Dedifferentiated amniotic fluid mesenchymal stem cell (primary cell): ENCODE results near the gene LIMCH1.

Experiments used
- DNase-seq: peaks from one replicate; pipeline ENCODE4 v3.0.0-alpha.2; 2016; ENCODE audit errors: extremely low spot score

LIMCH1 gene

GRCh38 chr4:41568363-41568762 is 30.4 kb downstream of the LIMCH1 start:
- no peak for DNase-seq

- no peak for DNase-seq
Observed at GRCh38 chr4:41569961-41570360, 32.0 kb downstream of the LIMCH1 start.

GRCh38 chr4:41571422-41571821 is 33.5 kb downstream of the LIMCH1 start:
- no peak for DNase-seq

DNA sequence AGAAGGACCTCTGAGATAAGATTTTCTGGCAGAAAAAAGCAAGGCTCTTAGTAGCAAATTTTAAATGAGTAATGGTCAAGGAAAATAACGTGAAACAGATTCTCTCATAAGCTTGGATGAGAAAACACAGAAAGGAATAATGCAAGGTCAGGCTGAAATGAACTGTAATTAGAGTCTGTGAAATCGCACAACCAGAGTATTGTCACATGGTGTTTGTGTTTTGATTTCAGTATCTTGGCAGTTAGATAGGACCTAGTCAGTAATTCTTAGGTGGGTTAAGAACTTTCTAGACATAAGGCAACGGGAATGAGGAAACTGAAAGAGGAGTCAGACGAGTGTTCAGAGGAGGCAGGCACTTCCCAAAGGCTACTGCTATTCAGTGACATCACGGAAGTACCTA is 34.6 kb downstream of the LIMCH1 start:
- no peak for DNase-seq

- no peak for DNase-seq
Observed at GRCh38 chr4:41572956-41573355, 35.0 kb downstream of the LIMCH1 start.

GRCh38 chr4:41573502-41574001 is 35.6 kb downstream of the LIMCH1 start:
- no peak for DNase-seq

- no peak for DNase-seq
Observed at GRCh38 chr4:41575207-41575606, 37.2 kb downstream of the LIMCH1 start.

GRCh38 chr4:41575665-41576064 is 37.7 kb downstream of the LIMCH1 start:
- DNase-seq: no peak

- no peak for DNase-seq
Observed at GRCh38 chr4:41579043-41579442, 41.1 kb downstream of the LIMCH1 start.

- no peak for DNase-seq
Observed at GRCh38 chr4:41579526-41579925, 41.6 kb downstream of the LIMCH1 start.

DNA sequence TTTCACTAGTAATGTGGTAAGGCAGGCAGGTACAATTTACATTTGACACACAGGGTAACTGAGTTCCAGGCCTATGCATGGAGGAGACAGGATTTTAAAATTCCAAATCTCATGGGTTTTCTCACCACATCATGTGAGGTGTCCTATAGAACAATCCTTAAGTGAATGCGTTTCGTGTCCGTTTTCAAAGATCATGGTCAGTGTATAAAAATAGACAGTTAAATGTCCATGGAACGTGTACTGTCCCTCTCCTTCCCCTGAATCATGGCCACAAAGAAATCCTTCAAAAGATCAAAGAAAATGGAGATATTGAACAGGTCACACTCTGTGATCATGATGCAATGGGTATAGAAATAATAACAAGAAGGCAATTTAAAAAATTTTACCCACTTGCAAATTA is 42.0 kb downstream of the LIMCH1 start:
- no peak for DNase-seq

GRCh38 chr4:41586675-41587225 is 48.8 kb downstream of the LIMCH1 start:
- DNase-seq: no peak

- DNase-seq: no peak
Observed at GRCh38 chr4:41587286-41587685, 49.3 kb downstream of the LIMCH1 start.

DNA sequence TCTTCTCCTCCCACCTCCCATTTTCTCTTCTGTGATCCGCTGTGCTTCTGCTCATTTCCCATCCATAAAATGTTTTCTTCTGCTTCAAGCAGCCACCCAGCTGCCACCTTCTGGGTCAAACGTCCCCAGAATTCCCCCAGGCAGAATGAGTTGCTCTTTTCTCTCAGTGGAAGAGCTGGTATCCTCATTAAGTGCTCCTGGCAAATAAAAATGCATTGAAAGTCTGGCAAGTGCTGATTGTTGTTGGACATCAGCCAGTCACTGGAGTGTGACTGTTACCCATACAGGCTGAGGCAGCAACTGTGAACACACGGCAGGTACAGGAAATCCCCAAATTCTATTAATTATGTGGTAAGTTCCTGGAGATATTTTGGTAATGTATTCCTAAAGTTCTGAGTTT is 52.6 kb downstream of the LIMCH1 start:
- DNase-seq: no peak

GRCh38 chr4:41594432-41594831 is 56.5 kb downstream of the LIMCH1 start:
- DNase-seq: no peak

DNA sequence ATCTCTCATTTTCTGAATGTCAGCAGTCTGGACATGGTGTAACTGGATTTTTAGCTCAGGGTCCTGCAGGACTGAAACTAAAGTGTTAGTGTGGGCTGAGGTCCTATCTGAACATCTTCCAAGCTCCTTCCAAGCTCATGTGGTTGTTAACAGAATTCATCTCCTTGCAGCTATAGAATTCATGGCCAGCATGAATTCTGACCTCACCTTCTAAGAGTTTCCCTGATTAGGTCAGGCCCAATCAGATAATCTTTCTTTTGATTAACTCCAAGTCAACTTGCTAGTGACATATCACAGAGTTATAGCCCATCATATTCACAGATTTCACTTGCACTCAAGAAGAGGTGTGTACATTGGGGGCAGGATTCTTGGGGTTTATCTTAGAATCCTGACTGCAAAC is 59.5 kb downstream of the LIMCH1 start:
- no peak for DNase-seq

- no peak for DNase-seq
Observed at GRCh38 chr4:41598580-41598979, 60.6 kb downstream of the LIMCH1 start.

DNA sequence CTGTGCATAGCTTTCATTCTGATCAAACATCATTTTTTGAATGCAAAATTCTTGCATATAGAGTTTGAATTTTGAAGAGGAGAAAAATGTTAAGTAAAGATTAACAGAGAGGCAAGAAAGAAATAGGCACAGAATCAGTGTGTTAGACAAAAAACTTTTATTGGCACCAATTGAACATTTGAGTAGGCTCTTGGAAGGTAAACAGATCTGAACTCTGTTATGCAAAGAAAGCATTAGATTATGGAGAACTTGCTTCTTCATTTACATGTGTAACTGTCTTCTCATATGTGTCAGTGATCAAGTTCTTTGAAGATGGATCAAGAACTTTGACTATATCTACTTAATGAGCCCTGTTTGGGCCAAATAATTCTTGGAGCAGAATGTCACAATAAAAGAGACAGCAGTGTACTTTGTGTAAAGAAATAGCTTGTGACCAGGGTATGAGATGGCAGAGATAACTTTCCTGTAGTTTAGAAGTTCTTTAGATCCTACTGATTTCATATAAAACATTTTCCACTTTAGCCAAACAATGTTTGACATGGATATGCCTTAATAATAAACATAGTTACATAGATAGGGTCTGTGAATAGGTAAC is 61.3 kb downstream of the LIMCH1 start:
- no peak for DNase-seq

DNA sequence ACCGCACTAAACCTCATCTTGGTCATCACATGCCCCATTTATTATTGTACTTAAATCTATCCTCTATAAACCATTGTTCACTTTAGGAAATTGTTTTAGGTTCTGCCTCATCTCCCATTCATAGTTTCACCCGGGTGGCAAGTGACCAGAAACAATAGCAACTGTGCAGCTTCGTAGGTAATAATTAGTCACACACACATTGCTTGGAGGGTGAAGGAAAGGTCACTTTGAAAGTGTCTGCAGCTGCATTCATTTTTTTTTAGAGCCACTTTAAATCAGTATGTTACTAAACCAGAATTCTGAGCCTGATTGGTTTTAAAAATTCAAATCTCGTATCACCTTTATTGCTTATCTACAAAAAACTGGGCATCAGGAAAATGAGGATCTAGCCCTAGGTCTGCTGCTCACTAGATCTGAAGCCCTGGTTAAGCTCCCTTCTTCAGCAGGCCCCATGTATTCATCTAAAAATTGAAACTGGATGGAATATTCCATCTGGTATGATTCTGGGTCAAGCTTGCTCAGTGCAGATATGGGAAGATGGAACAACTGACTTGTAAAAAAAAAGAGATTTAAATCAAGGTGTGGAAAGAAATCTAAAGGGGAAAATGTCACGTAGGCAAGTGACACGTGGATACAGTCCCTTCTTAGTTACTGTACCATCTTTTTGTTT is 62.4 kb downstream of the LIMCH1 start:
- DNase-seq: no peak

DNA sequence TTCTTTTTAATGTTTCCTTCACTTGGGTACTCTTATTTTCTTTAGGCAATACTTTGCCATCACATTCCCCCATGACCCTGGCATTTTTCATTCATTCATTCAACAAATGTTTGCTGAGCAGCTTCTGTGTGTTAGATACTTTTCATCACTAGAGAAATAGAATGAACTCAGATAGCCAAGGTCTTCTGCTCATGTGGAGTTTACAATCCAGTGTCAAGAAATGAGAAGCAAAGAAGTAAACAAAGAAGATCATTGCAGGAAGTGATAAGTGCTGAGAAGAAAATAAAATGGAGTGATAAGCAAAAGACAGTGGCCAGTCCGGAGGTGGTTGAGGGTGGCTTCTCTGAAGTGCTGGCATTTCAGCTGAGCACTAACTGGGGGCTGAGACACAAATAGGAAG is 63.1 kb downstream of the LIMCH1 start:
- no peak for DNase-seq

DNA sequence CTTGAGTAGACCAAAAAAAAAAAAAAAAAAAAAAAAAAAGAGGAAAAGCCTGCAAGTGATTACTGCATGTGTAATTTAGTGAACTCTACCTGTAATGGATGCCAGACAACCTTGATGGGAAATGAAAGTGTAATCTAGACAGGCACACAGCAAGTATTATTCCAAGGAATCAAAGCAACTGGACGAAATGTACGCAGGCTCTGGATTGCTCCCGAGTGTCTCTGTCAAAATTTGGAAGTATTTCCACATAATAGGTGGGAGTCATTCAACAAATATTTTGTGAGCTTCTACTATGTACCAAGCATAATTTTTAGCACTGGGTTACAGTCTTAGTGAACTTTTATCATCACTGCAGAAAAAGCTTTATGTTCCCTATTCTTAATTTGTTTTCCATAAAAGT is 64.2 kb downstream of the LIMCH1 start:
- no peak for DNase-seq

DNA sequence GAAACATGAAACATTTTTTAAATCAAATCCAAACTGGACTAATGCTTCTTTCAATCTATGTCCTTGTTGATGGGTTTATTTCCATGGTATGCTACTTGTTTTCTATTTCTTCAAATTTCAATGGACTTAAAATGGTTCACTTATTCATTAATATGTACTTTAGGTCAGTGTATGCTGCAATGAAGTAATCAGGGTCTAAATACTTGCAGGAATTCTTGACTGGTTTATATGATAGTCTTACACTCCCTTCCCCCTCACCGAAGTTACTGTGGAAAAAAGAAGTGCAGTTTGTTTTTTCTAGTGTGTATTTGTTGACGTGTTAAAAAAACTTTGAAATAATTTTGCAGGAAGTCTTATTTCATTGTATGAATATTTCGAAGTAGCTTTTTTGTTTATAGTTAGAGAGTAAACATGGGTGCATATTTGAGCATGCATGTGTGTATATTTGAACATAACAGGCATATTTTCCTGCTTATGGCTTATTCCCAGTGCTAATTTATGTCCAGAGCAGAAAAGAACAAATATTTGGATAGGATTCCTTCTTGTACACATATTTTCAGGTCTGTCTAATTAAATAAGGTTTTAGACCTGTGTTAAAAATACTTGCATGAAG is 65.0 kb downstream of the LIMCH1 start:
- DNase-seq: no peak

DNA sequence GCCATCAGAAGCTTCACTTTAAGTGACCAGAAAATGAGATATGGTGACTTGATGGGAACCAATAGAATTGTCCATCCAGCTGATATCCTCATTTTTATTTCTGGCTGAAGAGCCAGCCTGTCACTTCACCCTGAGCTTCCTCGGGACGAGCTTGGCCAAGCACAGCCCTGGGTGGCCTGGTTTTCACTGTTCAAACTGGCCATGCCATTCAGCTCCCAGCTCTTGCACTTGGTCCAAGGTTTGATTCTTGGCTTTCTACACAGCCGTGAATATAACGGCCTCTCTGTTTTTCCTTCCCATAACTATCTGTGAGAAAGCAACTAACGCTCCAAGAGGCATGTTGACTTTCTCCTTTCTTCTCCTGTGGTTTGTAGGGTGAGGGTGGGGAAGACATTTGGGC is 71.9 kb downstream of the LIMCH1 start:
- DNase-seq: no peak
